ENCODE results near the gene TMBIM6. TPM values are rescaled to one million over a fixed set of nuclear protein-coding genes. Genes with fewer than 3 reads are reported as not detected.

The TMBIM6 gene
- total RNA-seq, 1 experiment from 2014 or later, result 867 TPM

GRCh38 chr12:49783917-49784676, 42.7 kb downstream of the TMBIM6 start:
- no peak overlapping the region for H3K4me3 Mint-ChIP-seq (ENCODE audit: unreplicated experiment)
- Histone ChIP-seq H3K4me1 (no peaks in the 10 kb centered on the region), H3K36me3 (ENCODE audit: control insufficient read depth, insufficient read depth, low read length) (no peaks in the 10 kb centered on the region), H3K27me3 (replicated peaks; ENCODE audit: control insufficient read depth, insufficient read depth, low read length) (no peaks in the 10 kb centered on the region), H3K4me3 (ENCODE audit: low read depth, low read length) (no peak overlapping the region), H3K9me3 (peaks cover 8% of the 10 kb centered on the region; the same call in 1 of the 2 replicates)
- intact Hi-C loops (cut with micrococcal nuclease; ENCODE audit: unreplicated experiment), result no loop called here
- CTCF ChIA-PET, result interaction anchor here (1.1 kb wide), 1 partner anchor 43 kb away, joined by 4 read pairs; the partner anchor contains the start of gene TMBIM6
- no peaks in the 10 kb centered on the region for H3K4me1 Mint-ChIP-seq (ENCODE audit: low read depth, unreplicated experiment)
- peaks cover 16% of the 10 kb centered on the region for H3K27me3 Mint-ChIP-seq (ENCODE audit: insufficient read depth, unreplicated experiment)
- POLR2A ChIA-PET, result no interaction called here
- no peak for TF ChIP-seq CTCF (IDR thresholded peaks at IDR 0.05; ENCODE audit: insufficient read depth in 1 of 2, low read depth in 1 of 2, low read length in 1 of 2, severe bottlenecking in 1 of 2, unreplicated experiment in 1 of 2)
- no TSS peak for BruUV-seq (replicated peaks)
- no peak overlapping the region for H3K27ac Mint-ChIP-seq (ENCODE audit: unreplicated experiment)
- DNase-seq, result no peak
- no peaks in the 10 kb centered on the region for H3K36me3 Mint-ChIP-seq (ENCODE audit: insufficient read depth, unreplicated experiment)
- peaks cover 9% of the 10 kb centered on the region for H3K9me3 Mint-ChIP-seq (ENCODE audit: unreplicated experiment)

GRCh38 chr12:49784756-49785409, 43.5 kb downstream of the TMBIM6 start:
- H3K36me3 Mint-ChIP-seq (ENCODE audit: insufficient read depth, unreplicated experiment), result no peaks in the 10 kb centered on the region
- BruUV-seq (replicated peaks), result no TSS peak
- no peaks in the 10 kb centered on the region for H3K4me1 ChIP-seq
- H3K4me1 Mint-ChIP-seq (ENCODE audit: low read depth, unreplicated experiment), result no peaks in the 10 kb centered on the region
- peaks cover 9% of the 10 kb centered on the region for H3K9me3 Mint-ChIP-seq (ENCODE audit: unreplicated experiment)
- no peaks in the 10 kb centered on the region for H3K36me3 ChIP-seq (ENCODE audit: control insufficient read depth, insufficient read depth, low read length)
- peaks cover 16% of the 10 kb centered on the region for H3K27me3 Mint-ChIP-seq (ENCODE audit: insufficient read depth, unreplicated experiment)
- CTCF ChIA-PET, result interaction anchor here (0.8 to 1.1 kb wide), 2 partner anchors 44 to 54 kb away, joined by 3 to 4 read pairs; partner anchors contain the start of gene TMBIM6
- no peak overlapping the region for H3K4me3 ChIP-seq (ENCODE audit: low read depth, low read length)
- intact Hi-C loops (cut with micrococcal nuclease; ENCODE audit: unreplicated experiment), result no loop called here
- DNase-seq, result no peak
- H3K4me3 Mint-ChIP-seq (ENCODE audit: unreplicated experiment), result no peak overlapping the region
- TF ChIP-seq CTCF (IDR thresholded peaks at IDR 0.05; ENCODE audit: insufficient read depth in 1 of 2, low read depth in 1 of 2, low read length in 1 of 2, severe bottlenecking in 1 of 2, unreplicated experiment in 1 of 2), result no peak
- H3K9me3 ChIP-seq, result peaks cover 8% of the 10 kb centered on the region; the same call in 1 of the 2 replicates
- H3K27me3 ChIP-seq (replicated peaks; ENCODE audit: control insufficient read depth, insufficient read depth, low read length), result no peaks in the 10 kb centered on the region
- H3K27ac Mint-ChIP-seq (ENCODE audit: unreplicated experiment), result no peak overlapping the region
- POLR2A ChIA-PET, result no interaction called here

GRCh38 chr12:49787672-49788071, 46.3 kb downstream of the TMBIM6 start:
- intact Hi-C loops (cut with micrococcal nuclease; ENCODE audit: unreplicated experiment), result no loop called here
- BruUV-seq (replicated peaks), result TSS peak; percentile 25
- H3K9me3 Mint-ChIP-seq (ENCODE audit: unreplicated experiment), result peaks cover 9% of the 10 kb centered on the region
- H3K4me3 Mint-ChIP-seq (ENCODE audit: unreplicated experiment), result no peak overlapping the region
- Histone ChIP-seq H3K9me3 (peaks cover 8% of the 10 kb centered on the region; the same call in 1 of the 2 replicates), H3K36me3 (ENCODE audit: control insufficient read depth, insufficient read depth, low read length) (no peaks in the 10 kb centered on the region; the same call in 1 of the 2 replicates), H3K4me3 (ENCODE audit: low read depth, low read length) (no peak overlapping the region), H3K4me1 (no peaks in the 10 kb centered on the region), H3K27me3 (replicated peaks; ENCODE audit: control insufficient read depth, insufficient read depth, low read length) (no peaks in the 10 kb centered on the region)
- ChIA-PET CTCF (no interaction called here), POLR2A (no interaction called here)
- no peak overlapping the region for H3K27ac Mint-ChIP-seq (ENCODE audit: unreplicated experiment)
- no peak for DNase-seq
- H3K36me3 Mint-ChIP-seq (ENCODE audit: insufficient read depth, unreplicated experiment), result no peaks in the 10 kb centered on the region
- H3K27me3 Mint-ChIP-seq (ENCODE audit: insufficient read depth, unreplicated experiment), result peaks cover 6% of the 10 kb centered on the region
- no peak for TF ChIP-seq CTCF (IDR thresholded peaks at IDR 0.05; ENCODE audit: insufficient read depth in 1 of 2, low read depth in 1 of 2, low read length in 1 of 2, severe bottlenecking in 1 of 2, unreplicated experiment in 1 of 2)
- no peaks in the 10 kb centered on the region for H3K4me1 Mint-ChIP-seq (ENCODE audit: low read depth, unreplicated experiment)
